ENCODE measurements around the gene GAS7.
"Not testable (repeated sequence)": the region's sequence is repeated elsewhere in the genome, so short reads cannot be mapped to it uniquely, and the experiment has no call there.

The GAS7 gene

GRCh38 chr17:10105513-10106001 lies 92.8 kb downstream of the GAS7 start:
- DNase-seq, result no peak

DNA sequence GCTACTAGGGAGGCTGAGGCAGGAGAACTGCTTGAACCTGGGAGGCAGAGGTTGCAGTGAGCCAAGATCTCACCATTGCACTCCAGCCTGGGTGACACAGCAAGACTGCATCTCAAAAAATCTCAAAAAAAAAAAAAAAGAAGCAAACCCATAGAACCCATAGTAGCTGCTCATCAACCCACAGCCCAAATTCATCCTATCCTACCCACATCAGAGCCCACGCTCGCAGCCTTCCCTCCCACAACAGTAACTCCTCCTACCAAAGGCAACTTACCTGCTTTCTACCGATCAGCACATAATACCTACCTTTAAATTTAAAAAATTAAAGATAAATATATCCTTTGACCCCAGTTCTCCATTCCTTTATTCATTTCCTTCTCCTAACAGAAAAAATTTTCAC lies 94.7 kb downstream of the GAS7 start:
- DNase-seq, result no peak

- DNase-seq, result no peak
Measured at GRCh38 chr17:10102817-10103216, 95.6 kb downstream of the GAS7 start.

GRCh38 chr17:10099051-10099571 lies 99.3 kb downstream of the GAS7 start:
- DNase-seq, result no peak

GRCh38 chr17:10096596-10096995 lies 101.8 kb downstream of the GAS7 start:
- DNase-seq, result no peak

- not testable (repeated sequence) for DNase-seq
Measured at GRCh38 chr17:10095295-10095694, 103.1 kb downstream of the GAS7 start.

DNA sequence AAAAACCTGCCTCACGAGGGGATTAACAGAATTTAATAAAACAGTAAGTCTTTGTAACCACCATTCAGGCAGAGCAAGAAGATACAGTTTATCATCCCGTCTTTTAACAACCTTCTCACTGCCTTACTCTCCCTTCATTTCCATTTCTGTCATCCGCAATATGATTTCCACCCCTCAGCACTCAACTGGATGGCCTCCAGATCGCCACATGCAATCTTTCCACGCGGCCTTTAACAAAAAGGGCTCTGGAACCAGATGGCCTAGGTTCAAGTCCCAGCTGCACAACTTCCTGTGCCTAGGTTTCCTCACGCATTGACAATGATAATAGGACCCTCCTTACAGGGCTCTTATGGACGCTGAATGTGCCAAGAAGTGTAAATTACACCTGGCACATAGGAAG lies 103.6 kb downstream of the GAS7 start:
- DNase-seq, result no peak

- DNase-seq, result no peak
Measured at GRCh38 chr17:10092595-10092994, 105.8 kb downstream of the GAS7 start.

DNA sequence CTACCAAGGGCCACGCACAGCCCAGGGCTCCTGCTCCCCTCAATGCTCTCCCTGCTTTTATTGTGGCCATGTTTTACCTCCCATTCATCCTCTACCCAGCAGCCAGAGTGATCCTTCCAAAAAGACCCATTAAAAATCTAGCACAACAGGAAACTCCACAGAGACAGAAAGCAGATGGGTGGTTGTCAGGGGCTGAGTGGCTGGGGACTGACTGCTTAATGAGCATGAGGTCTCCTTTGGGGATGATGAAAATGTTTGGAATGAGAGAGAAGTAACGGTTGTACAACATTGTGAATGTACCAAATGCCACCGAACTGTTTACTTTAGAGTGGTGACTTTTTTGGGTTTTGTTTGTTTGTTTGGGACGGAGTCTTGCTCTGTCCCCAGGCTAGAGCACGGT lies 107.4 kb downstream of the GAS7 start:
- DNase-seq, result no peak

DNA sequence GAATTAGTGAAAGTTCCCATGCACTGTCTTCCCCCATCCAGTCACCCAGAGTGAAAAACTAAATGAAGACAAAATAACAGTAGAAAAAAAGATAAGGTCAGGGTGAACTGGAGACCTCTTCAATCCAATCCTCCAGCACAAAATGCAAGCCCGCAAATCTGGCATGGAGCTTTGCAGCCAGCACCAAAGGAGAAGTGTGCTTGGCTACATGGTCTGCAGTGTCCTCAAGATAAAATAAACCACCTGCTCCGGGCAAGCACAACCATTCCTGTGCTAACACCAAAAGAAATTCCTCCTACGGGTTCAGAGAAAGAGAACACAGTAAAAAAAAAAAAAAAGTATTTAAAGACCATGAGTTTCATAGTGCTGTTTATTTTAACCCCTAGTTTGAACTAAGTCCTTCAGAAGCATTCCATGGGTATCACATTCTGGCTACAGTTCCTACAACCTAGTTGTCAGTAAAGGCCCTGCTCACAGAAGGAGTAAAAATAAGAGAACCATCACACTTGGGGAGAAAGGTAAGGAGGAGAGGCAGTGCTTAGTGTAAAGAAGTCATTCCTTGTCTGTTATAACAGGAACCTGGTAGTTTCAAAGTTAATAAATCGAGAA lies 109.1 kb downstream of the GAS7 start:
- no peak for DNase-seq

GRCh38 chr17:10088444-10088843 lies 110.0 kb downstream of the GAS7 start:
- DNase-seq, result no peak

DNA sequence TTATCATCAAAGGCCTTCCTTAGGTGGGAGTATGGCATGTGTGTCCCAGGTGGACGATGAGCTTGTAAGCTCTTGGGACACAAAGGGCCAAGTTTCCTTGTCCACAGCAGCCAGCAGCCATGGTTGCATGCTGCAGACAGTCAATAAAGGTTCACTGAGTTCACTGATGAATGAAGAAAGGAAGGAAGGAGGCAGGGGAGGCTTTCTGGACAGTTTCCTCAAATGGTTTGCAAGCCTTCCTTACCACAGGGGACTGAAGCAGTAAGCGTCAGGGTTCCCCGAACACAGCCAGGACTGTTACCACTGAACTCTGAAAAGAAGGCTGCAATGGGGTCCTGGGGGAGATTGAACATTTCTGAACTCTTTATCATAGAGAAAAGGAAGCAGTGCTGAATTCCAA lies 111.1 kb downstream of the GAS7 start:
- DNase-seq, result no peak

- DNase-seq, result no peak
Measured at GRCh38 chr17:10083864-10084263, 114.5 kb downstream of the GAS7 start.

DNA sequence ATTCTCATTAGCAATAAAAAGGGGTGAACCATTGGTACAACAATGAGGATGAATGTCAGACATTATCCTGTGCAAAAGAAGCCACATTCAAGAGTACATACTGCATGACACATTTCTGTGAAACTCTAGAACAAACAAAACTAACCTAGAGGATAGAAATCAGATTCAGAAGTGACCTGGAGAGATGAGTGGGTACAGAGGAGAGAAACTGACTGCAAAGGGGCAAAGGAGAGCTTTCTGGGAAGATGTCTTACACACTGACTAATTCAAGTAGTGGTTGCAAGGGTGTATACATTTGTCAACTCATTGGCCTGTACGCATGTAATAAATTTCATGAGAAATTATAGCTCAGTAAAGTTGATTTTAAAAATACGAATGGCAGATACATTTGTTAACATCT lies 115.6 kb downstream of the GAS7 start:
- DNase-seq, result no peak

DNA sequence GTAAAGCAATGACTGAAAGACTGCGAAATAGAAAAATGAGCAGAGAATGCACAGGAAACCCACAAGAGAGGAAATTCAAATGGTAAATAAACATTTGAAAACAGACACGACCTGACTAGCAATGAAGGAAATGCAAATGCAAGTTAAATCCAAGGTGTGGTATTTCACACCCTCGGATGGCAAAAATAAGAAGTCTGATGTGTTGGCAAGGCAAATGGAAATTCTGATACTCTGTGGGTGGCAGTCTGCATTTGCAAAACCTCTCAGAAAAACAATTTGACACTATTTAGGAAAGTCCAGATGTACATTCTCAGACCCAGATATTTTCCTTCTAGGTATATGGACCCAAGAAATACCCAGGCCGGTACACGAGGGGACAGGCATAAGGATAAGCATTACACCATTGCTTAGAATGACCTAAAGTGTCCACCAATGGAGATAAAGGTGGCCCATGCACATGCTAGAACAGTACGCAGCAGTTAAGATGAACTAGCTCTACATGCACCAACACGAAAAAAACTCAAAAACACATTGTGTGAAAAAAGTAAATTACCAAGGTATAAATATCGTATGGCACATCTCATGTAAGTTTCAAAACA lies 116.7 kb downstream of the GAS7 start:
- peak; percentile 57 for DNase-seq

GRCh38 chr17:10077561-10078299 lies 120.7 kb downstream of the GAS7 start:
- DNase-seq, result peak; percentile 39

GRCh38 chr17:10075919-10076318 lies 122.5 kb downstream of the GAS7 start:
- DNase-seq, result no peak

DNA sequence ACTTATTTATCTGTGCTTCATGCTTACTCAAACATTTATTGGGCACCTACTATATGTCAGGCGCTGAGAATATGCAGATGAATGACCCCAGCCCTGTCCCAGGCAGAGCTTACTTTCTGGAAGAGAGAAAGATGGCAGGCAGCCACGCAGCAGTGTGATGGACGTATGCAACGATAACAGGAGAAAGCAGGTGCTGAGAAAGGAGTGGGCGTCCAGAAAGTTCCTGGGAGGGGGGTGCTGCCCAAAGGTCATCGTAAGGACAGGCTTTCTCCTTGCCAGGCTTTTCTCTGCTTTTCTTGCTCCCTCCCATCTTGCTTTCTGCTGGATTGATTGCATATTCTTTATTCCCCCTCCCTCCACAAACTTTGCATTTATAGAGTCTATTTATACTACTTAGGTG lies 124.5 kb downstream of the GAS7 start:
- no peak for DNase-seq

DNA sequence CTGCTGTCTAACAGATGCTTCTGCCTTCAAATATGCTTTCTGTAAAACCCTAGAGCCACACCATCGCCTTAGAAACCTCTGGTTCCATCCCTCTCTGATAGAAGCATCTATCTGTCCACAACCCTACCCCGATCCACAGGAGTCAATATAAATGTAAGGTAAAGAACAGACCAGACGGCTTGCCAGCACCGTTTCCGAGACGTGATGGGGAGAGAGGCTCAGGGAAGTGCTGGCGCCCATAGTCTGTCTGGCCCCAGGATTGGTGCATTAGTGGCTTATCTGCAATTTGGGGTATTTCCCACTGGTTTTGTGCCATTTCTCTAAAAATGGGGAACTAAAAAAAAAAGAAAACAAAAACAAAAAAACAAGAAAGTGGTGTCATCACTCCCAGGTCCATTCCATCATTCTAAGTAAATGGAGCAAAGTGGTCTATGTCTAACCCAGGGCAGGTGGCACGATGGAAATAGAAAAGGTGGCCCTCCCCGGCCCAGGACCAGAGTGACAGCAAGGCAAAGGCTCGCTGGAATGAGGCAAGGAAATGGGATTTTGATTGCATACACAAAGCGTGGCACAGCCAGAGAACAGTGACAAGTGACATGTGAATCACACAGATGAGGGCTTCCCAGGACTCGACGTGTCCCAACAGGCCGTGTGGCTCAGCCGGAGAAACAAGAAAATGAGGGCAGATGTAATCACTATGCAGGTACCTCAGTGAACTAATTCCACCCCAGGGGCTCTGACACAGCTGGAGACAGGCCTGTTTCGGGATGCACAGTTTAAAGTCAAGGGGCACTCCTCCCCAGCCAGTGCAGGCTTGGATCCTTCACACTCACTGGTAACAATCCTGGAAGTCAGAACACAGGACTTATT lies 125.6 kb downstream of the GAS7 start:
- DNase-seq, result no peak

DNA sequence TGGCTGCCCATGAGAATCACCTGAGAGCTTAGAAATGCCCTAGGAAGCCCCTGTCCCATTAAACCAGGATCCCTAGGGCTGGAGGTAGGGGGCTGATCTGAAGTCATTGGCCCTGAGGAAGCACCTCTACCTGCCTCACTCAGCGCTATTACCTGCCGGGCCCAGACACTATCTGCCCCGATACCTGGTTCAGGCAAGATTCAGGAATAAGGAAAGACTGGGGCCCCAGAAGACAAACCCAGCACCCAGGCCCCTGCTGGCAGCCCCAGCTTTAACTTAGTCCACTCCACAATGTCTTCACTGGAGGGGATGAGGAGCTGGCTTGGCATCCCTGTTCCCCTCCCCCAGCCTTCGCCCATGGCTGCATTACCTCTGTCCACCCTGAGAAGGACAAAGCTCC lies 126.3 kb downstream of the GAS7 start:
- no peak for DNase-seq

GRCh38 chr17:10071141-10071540 lies 127.3 kb downstream of the GAS7 start:
- no peak for DNase-seq

DNA sequence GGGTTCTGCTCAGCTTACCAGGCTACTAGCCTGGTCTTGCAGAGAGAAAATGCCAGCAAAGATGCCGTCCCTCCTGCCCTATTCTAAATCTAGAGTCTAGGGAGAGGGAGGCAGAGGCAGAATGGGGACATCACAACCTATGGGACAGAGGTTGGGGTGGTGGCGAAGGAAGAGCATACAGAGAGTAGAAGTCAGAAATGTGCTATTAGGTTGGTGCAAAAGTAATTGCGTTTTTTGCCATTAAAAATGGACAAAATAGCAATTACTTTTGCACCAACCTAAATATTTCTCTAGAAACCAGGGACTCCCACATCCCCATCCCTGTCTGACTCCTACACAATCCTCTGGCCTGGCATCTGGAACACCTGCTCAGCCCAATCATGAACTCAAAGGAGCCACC lies 127.7 kb downstream of the GAS7 start:
- DNase-seq, result no peak

DNA sequence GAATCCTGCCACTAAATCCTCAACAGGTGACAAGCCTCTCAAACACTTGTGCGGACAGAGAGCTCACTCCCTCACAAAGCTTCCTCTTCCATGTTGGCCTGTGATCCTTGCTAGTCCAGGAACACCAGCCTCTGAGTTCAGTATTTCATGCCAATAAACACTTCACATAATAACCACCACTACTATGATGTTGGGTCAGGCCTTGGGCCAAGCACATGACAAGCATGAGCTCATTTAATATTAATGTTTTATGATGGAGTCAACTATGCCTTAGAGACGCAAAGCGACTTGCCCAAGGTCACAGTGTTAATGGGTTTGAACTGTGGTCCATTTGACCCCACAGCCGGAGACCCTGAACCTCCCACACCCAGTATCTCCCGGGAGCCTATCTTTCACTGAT lies 129.1 kb downstream of the GAS7 start:
- no peak for DNase-seq
